HG03439 (cell line): ENCODE data around the gene COPRS.
"Not testable (repeated sequence)": the region's sequence is repeated elsewhere in the genome, so short reads cannot be mapped to it uniquely, and the experiment has no call there.

Experiments used
- ATAC-seq: cut with Tn5 transposase; IDR thresholded peaks from one replicate; pipeline ENCODE4 v1.9.1; 2021; ENCODE audit warnings: mild to moderate bottlenecking, moderate library complexity; ENCODE audit not compliant: unreplicated experiment

COPRS gene

GRCh38 chr17:31809876-31810275 lies 49.2 kb downstream of the COPRS start:
- ATAC-seq = not testable (repeated sequence)

- no peak for ATAC-seq
Measured at GRCh38 chr17:31808521-31809050, 50.5 kb downstream of the COPRS start.

GRCh38 chr17:31807846-31808245 lies 51.2 kb downstream of the COPRS start:
- ATAC-seq = no peak

- no peak for ATAC-seq
Measured at GRCh38 chr17:31806921-31807320, 52.1 kb downstream of the COPRS start.

- ATAC-seq = no peak
Measured at GRCh38 chr17:31803494-31804213, 55.4 kb downstream of the COPRS start.

GRCh38 chr17:31802502-31802901 lies 56.5 kb downstream of the COPRS start:
- no peak for ATAC-seq
